ENCODE results near the gene CDKAL1. TPM values are rescaled to one million over a fixed set of nuclear protein-coding genes. Genes with fewer than 3 reads are reported as not detected.
A peak's percentile ranks its signal among the peaks of the same experiment; 100 is the strongest.

CDKAL1 gene
- total and polyA plus RNA-seq, 8 donors: 3.4 to 36.7 (median 10.4) TPM

DNA sequence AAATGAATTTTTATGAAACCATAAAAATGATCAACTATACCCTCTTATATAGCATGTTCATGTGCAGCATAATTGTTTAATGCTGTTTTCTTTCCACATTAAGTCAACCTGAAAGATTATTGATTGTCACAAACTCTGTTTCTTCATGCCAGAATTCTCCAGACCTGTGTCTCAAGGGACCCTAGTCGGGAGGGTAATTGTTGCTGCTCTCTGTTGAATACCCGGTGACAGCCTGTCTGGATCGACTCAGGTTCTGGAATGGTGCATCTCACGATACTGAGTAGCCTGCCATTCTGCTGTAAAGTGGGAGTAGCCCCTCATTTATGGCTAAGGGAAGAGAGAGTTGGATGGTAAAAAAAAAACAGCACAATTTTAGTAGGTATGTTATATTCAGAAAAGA is 609.4 kb downstream of the CDKAL1 start:
- Histone ChIP-seq H3K27ac (no peak overlapping the region), H3K27me3 (no peaks in the 10 kb centered on the region), H3K9me3 (no peaks in the 10 kb centered on the region), H3K36me3 (no peaks in the 10 kb centered on the region), H3K4me3 (no peak overlapping the region), H3K4me1 (no peaks in the 10 kb centered on the region)
- no peak for DNase-seq
- intact Hi-C loops (cut with DNase I; ENCODE audit: low total_unique reads): no loop called here
- TF ChIP-seq POLR2AphosphoS5 (IDR thresholded peaks at IDR 0.05) (no peak), CTCF (IDR thresholded peaks at IDR 0.05) (no peak), POLR2A (IDR thresholded peaks at IDR 0.05) (no peak), EP300 (IDR thresholded peaks at IDR 0.05) (no peak)
- WGBS, 5 donors: 73 to 96% (median 87%) methylated on average over 4 of the region's 4 CpGs

GRCh38 chr6:21144928-21145327 is 610.7 kb downstream of the CDKAL1 start:
- 51 to 74% (median 69%) methylated on average over 2 of the region's 2 CpGs for WGBS, 5 donors
- no peaks in the 10 kb centered on the region for H3K27me3 ChIP-seq
- H3K4me3 ChIP-seq: no peak overlapping the region
- no peak for TF ChIP-seq EP300 (IDR thresholded peaks at IDR 0.05)
- no peak for TF ChIP-seq CTCF (IDR thresholded peaks at IDR 0.05)
- no peak for TF ChIP-seq POLR2A (IDR thresholded peaks at IDR 0.05)
- no peak for TF ChIP-seq POLR2AphosphoS5 (IDR thresholded peaks at IDR 0.05)
- no peaks in the 10 kb centered on the region for H3K4me1 ChIP-seq
- no peak overlapping the region for H3K27ac ChIP-seq
- no peaks in the 10 kb centered on the region for H3K9me3 ChIP-seq
- intact Hi-C loops (cut with DNase I; ENCODE audit: low total_unique reads): no loop called here
- DNase-seq: no peak
- H3K36me3 ChIP-seq: no peaks in the 10 kb centered on the region

DNA sequence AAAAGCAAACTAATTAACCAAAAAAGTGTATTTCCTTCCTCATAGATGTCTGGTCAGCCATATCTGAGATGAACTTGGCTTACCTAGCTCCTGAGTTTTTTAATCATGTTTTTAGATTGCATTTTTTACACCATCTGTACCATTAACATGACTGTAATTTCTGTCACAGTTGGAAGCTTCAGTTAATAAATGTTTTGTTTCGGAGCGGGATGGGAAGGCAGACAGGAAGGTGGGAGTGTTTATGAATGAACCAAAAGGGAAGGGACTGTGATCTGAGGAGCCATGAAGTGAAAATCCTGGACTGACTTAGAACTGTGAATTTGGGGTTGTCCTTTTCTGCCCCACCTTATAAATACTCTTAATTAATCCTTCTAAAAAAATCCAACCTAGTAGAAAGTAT is 613.7 kb downstream of the CDKAL1 start:
- TF ChIP-seq POLR2A (IDR thresholded peaks at IDR 0.05) (no peak), POLR2AphosphoS5 (IDR thresholded peaks at IDR 0.05) (no peak), EP300 (IDR thresholded peaks at IDR 0.05) (no peak)
- Histone ChIP-seq H3K4me3 (no peak overlapping the region), H3K27ac (no peak overlapping the region), H3K36me3 (no peaks in the 10 kb centered on the region), H3K4me1 (peaks cover 0 to 21% (median 0%) of the 10 kb centered on the region in 4 donors), H3K9me3 (no peaks in the 10 kb centered on the region), H3K27me3 (no peaks in the 10 kb centered on the region)
- intact Hi-C loops (cut with DNase I; ENCODE audit: low total_unique reads): no loop called here
- WGBS, 5 donors: 66 to 86% (median 80%) methylated on average over 2 of the region's 2 CpGs
- DNase-seq: no peak

DNA sequence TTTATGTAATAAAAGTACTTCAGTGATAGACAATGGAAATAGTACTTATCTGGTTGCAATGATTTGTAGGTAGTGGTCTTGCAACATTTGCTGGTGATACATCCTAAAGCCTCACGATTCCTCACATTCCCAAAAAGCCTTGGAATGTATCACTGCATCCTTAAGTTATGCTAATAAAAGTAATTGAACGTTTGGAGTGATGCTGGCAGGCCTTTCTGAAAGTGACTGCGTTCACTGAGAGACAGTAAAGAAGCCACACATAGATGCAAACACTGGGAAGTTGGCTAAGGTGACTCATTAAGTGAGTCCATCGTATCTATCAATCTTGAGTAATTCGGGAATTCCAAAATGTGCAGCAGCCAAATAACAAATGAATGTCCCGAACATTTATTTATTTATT is 615.2 kb downstream of the CDKAL1 start:
- WGBS, 5 donors: 84 to 88% (median 86%) methylated on average over 6 of the region's 6 CpGs
- Histone ChIP-seq H3K36me3 (no peaks in the 10 kb centered on the region), H3K4me1 (peaks cover 0 to 21% (median 0%) of the 10 kb centered on the region in 4 donors), H3K9me3 (no peaks in the 10 kb centered on the region), H3K27ac (no peak overlapping the region), H3K4me3 (no peak overlapping the region), H3K27me3 (no peaks in the 10 kb centered on the region)
- intact Hi-C loops (cut with DNase I; ENCODE audit: low total_unique reads): no loop called here
- no peak for TF ChIP-seq CTCF (IDR thresholded peaks at IDR 0.05)
- TF ChIP-seq POLR2AphosphoS5 (IDR thresholded peaks at IDR 0.05): no peak
- no peak for TF ChIP-seq POLR2A (IDR thresholded peaks at IDR 0.05)
- no peak for TF ChIP-seq EP300 (IDR thresholded peaks at IDR 0.05)
- no peak for DNase-seq

GRCh38 chr6:21150667-21151066 is 616.4 kb downstream of the CDKAL1 start:
- no peaks in the 10 kb centered on the region for H3K9me3 ChIP-seq
- no peaks in the 10 kb centered on the region for H3K27me3 ChIP-seq
- DNase-seq: no peak
- no peak overlapping the region for H3K4me3 ChIP-seq
- intact Hi-C loops (cut with DNase I; ENCODE audit: low total_unique reads): no loop called here
- WGBS, 5 donors: 42 to 68% (median 57%) methylated on average over 1 of the region's 1 CpG
- H3K27ac ChIP-seq: peak overlapping the region in 3 of 5 donors; percentile 27 to 38 (median 38)
- peaks cover 0 to 21% (median 0%) of the 10 kb centered on the region in 4 donors for H3K4me1 ChIP-seq
- no peak for TF ChIP-seq POLR2A (IDR thresholded peaks at IDR 0.05)
- TF ChIP-seq CTCF (IDR thresholded peaks at IDR 0.05): no peak
- TF ChIP-seq EP300 (IDR thresholded peaks at IDR 0.05): no peak
- TF ChIP-seq POLR2AphosphoS5 (IDR thresholded peaks at IDR 0.05): no peak
- no peaks in the 10 kb centered on the region for H3K36me3 ChIP-seq
